Measurements from ENCODE around the gene MELTF.

DNA sequence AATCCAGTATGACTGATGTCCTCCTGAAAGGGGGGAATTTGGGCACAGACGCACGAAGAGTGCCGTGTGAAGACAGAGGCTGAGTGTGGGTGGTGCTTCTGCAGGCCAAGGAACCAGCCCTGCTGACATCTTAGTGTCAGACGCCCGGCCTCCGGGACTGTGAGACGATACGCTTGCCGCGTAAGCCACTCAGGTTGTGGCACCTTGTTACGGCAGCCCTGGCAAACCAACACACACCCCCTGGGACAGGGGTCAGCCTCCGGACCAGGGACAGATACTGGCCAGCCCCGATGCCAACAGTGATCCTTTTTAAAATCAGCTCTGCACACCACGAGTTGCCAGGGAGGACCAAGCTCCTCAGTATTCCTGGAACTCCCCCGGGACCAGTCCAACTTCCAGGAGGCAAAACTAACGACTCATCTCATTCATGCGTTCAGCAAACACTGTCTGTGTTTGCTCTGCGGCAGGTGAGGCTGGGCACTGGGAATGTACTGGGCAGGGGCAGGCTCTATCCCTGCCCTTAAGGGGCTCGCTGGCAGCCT, 39.8 kb downstream of the MELTF start:
- TF ChIP-seq, protein P1, sequence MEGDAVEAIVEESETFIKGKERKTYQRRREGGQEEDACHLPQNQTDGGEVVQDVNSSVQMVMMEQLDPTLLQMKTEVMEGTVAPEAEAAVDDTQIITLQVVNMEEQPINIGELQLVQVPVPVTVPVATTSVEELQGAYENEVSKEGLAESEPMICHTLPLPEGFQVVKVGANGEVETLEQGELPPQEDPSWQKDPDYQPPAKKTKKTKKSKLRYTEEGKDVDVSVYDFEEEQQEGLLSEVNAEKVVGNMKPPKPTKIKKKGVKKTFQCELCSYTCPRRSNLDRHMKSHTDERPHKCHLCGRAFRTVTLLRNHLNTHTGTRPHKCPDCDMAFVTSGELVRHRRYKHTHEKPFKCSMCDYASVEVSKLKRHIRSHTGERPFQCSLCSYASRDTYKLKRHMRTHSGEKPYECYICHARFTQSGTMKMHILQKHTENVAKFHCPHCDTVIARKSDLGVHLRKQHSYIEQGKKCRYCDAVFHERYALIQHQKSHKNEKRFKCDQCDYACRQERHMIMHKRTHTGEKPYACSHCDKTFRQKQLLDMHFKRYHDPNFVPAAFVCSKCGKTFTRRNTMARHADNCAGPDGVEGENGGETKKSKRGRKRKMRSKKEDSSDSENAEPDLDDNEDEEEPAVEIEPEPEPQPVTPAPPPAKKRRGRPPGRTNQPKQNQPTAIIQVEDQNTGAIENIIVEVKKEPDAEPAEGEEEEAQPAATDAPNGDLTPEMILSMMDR (IDR thresholded peaks at IDR 0.05) = no peak
- no peak for TF ChIP-seq EZH2 (IDR thresholded peaks at IDR 0.05; ENCODE audit: borderline replicate concordance, insufficient read depth, low read depth, low read length, poor library complexity, severe bottlenecking)
